Measurements from ENCODE around the gene OR52E8. TPM values are rescaled to one million over a fixed set of nuclear protein-coding genes. Genes with fewer than 3 reads are reported as not detected.

OR52E8 gene
- polyA plus RNA-seq, 3 donors = not detected

GRCh38 chr11:5808500-5809121, 48.9 kb downstream of the OR52E8 start, which contains the start of gene OR52N2:
TSS of gene OR52N2 (plus strand) at chr11:5808924. CDS start at chr11:5820336, 11,412 bp downstream.
- peak; percentile 68 for DNase-seq

DNA sequence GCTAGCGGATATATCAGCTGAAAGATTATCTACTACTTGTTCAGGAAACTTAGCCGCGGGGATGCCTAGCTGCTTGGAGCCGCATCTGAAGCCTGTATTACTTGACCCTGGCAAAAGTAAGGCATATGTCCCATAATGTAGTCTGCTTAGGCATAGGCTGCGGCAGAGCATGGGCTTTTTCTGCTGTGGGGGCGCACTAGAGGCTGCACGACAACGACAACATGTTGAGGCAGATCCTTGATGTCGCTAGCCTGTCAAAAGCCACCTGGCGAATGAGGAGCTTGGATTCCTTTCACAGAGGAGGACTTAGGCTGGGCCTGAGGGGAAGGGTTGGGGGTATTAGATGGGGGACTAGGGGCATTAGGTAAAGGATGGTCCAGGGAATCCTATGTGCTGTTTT, 49.9 kb downstream of the OR52E8 start:
- DNase-seq = no peak

Other genes starting within 250 kb of the OR52E8 start
- gene TRIM34, start 232.7 kb downstream of the OR52E8 start, polyA plus RNA-seq (ENCODE audit: insufficient read length in 3 of 3) = 1 to 10 TPM; 6.7 to 9.0 (median 7.9) TPM
- gene TRIM5, start 172.6 kb downstream of the OR52E8 start, polyA plus RNA-seq (ENCODE audit: insufficient read length in 3 of 3) = 10 to 100 TPM; 34.1 to 51.7 (median 43.5) TPM
- 10 to 100 TPM in 1 of 3 donors, 1 to 10 TPM in 2; 5.3 to 10.8 (median 7.7) TPM for gene TRIM22, start 167.9 kb downstream of the OR52E8 start, polyA plus RNA-seq (ENCODE audit: insufficient read length in 3 of 3)
- not detected for gene OR56B1, start 121.2 kb downstream of the OR52E8 start, polyA plus RNA-seq (ENCODE audit: insufficient read length in 3 of 3)
- gene OR52N4, start 103.4 kb downstream of the OR52E8 start, polyA plus RNA-seq (ENCODE audit: insufficient read length in 3 of 3) = not detected
- gene OR52N5, start 74.3 kb downstream of the OR52E8 start, polyA plus RNA-seq (ENCODE audit: insufficient read length in 3 of 3) = not detected
- not detected for gene OR52N1, start 66.4 kb downstream of the OR52E8 start, polyA plus RNA-seq (ENCODE audit: insufficient read length in 3 of 3)
- not detected for gene OR52N2, start 48.8 kb downstream of the OR52E8 start, polyA plus RNA-seq (ENCODE audit: insufficient read length in 3 of 3)
- not detected for gene OR52E6, start 15.8 kb downstream of the OR52E8 start, polyA plus RNA-seq (ENCODE audit: insufficient read length in 3 of 3)
- gene OR52E4, start 22.9 kb upstream of the OR52E8 start, polyA plus RNA-seq (ENCODE audit: insufficient read length in 3 of 3) = not detected
- gene OR52E5, start 35.5 kb upstream of the OR52E8 start, polyA plus RNA-seq (ENCODE audit: insufficient read length in 3 of 3) = not detected
- gene OR56A3, start 84.6 kb upstream of the OR52E8 start, polyA plus RNA-seq (ENCODE audit: insufficient read length in 3 of 3) = not detected
- gene OR56A5, start 110.8 kb upstream of the OR52E8 start, polyA plus RNA-seq (ENCODE audit: insufficient read length in 3 of 3) = not detected
- not detected for gene OR52L1, start 129.3 kb upstream of the OR52E8 start, polyA plus RNA-seq (ENCODE audit: insufficient read length in 3 of 3)
- under 1 TPM; 0.04 to 0.12 (median 0.06) TPM for gene OR56A4, start 149.3 kb upstream of the OR52E8 start, polyA plus RNA-seq (ENCODE audit: insufficient read length in 3 of 3)
- gene OR56A1, start 173.1 kb upstream of the OR52E8 start, polyA plus RNA-seq (ENCODE audit: insufficient read length in 3 of 3) = not detected
- gene OR56B4, start 250.0 kb upstream of the OR52E8 start, polyA plus RNA-seq (ENCODE audit: insufficient read length in 3 of 3) = under 1 TPM in 2 of 3 donors, not detected in 1; 0.11 to 0.19 TPM

All from renal pelvis (tissue), 4 donors.